ENCODE measurements around the gene SMIM36. TPM values are rescaled to one million over a fixed set of nuclear protein-coding genes. Genes with fewer than 3 reads are reported as not detected.

Gene SMIM36
- total and polyA plus RNA-seq, 10 of the 15 experiments (the other 5 are each of a cell fraction or from before 2014, with no cell fraction given): not detected

GRCh38 chr17:55452139-55452790 lies 59.0 kb downstream of the SMIM36 start:
- in situ Hi-C loops (cut with MboI): no loop called here
- CTCF ChIA-PET: no interaction called here
- Histone ChIP-seq H3K4me3 (no peak overlapping the region), H3K27me3 (replicated peaks in 1 of 2; ENCODE audit: control insufficient read depth in 2 of 2, insufficient read depth in 2 of 2, low read length in 1 of 2) (no peaks in the 10 kb centered on the region), H3K4me2 (ENCODE audit: control insufficient read depth, insufficient read depth) (no peak overlapping the region), H3K79me2 (ENCODE audit: control insufficient read depth, insufficient read depth, low read length) (no peaks in the 10 kb centered on the region), H3K9ac (ENCODE audit: control insufficient read depth, insufficient read depth, low read length) (no peak overlapping the region), H2AFZ (ENCODE audit: control insufficient read depth, low read depth, low read length) (peak overlapping the region; percentile 15; the same call in 1 of the 2 replicates), H3K4me1 (ENCODE audit: control insufficient read depth, insufficient read depth, low read length) (peaks cover 3% of the 10 kb centered on the region; the same call in 1 of the 2 replicates), H3K27ac (ENCODE audit: control insufficient read depth, insufficient read depth) (no peak overlapping the region), H4K20me1 (ENCODE audit: control insufficient read depth, insufficient read depth) (no peaks in the 10 kb centered on the region), H3K36me3 (ENCODE audit: control insufficient read depth in 2 of 2, insufficient read depth in 2 of 2, low read length in 1 of 2) (no peaks in the 10 kb centered on the region), H3K9me3 (replicated peaks; ENCODE audit: control insufficient read depth, insufficient read depth, low read length) (no peaks in the 10 kb centered on the region)
- DNase-seq (ENCODE audit: low read depth, low spot score) (no peak), FAIRE-seq (no peak), ATAC-seq (peak; percentile 80)
- intact Hi-C loops (cut with micrococcal nuclease; ENCODE audit: unreplicated experiment): no loop called here
- SMC1A ChIA-PET (ENCODE audit: uncharacterized antibody, unreplicated experiment): interaction anchor here (0.9 to 1.5 kb wide), 3 partner anchors 10 to 34 kb away, joined by 3 to 4 read pairs (median 3); no protein-coding TSS in a partner anchor
- TF ChIP-seq PAX5 (IDR thresholded peaks at IDR 0.05; ENCODE audit: borderline replicate concordance, low read depth, low read length): no peak
- TF ChIP-seq, protein P1, sequence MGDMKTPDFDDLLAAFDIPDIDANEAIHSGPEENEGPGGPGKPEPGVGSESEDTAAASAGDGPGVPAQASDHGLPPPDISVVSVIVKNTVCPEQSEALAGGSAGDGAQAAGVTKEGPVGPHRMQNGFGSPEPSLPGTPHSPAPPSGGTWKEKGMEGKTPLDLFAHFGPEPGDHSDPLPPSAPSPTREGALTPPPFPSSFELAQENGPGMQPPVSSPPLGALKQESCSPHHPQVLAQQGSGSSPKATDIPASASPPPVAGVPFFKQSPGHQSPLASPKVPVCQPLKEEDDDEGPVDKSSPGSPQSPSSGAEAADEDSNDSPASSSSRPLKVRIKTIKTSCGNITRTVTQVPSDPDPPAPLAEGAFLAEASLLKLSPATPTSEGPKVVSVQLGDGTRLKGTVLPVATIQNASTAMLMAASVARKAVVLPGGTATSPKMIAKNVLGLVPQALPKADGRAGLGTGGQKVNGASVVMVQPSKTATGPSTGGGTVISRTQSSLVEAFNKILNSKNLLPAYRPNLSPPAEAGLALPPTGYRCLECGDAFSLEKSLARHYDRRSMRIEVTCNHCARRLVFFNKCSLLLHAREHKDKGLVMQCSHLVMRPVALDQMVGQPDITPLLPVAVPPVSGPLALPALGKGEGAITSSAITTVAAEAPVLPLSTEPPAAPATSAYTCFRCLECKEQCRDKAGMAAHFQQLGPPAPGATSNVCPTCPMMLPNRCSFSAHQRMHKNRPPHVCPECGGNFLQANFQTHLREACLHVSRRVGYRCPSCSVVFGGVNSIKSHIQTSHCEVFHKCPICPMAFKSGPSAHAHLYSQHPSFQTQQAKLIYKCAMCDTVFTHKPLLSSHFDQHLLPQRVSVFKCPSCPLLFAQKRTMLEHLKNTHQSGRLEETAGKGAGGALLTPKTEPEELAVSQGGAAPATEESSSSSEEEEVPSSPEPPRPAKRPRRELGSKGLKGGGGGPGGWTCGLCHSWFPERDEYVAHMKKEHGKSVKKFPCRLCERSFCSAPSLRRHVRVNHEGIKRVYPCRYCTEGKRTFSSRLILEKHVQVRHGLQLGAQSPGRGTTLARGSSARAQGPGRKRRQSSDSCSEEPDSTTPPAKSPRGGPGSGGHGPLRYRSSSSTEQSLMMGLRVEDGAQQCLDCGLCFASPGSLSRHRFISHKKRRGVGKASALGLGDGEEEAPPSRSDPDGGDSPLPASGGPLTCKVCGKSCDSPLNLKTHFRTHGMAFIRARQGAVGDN (IDR thresholded peaks at IDR 0.05): peak; percentile 58
- no peak for TF ChIP-seq ZNF24 (IDR thresholded peaks at IDR 0.05)
- TF ChIP-seq SMC3 (IDR thresholded peaks at IDR 0.05; ENCODE audit: borderline replicate concordance, low read length): no peak
- WGBS (ENCODE audit: insufficient coverage, insufficient replicate concordance, low lambda C conversion rate, missing lambda C conversion rate): 55% methylated on average over 5 of the region's 5 CpGs
- RAD21 ChIA-PET (ENCODE audit: unreplicated experiment): interaction anchor here (0.7 to 1.1 kb wide), 2 partner anchors 33 to 37 kb away, joined by 3 read pairs; no protein-coding TSS in a partner anchor
- BruUV-seq (replicated peaks): no TSS peak
- POLR2A ChIA-PET: interaction anchor here (0.5 to 1.2 kb wide), 4 partner anchors 10 to 45 kb away, joined by 3 to 4 read pairs (median 3); no protein-coding TSS in a partner anchor
